ENCODE measurements around the gene POLR2E. TPM values are rescaled to one million over a fixed set of nuclear protein-coding genes. Genes with fewer than 3 reads are reported as not detected.

The POLR2E gene
- total and polyA plus RNA-seq, 9 of the 15 experiments (the other 6 are each of a cell fraction or from before 2014, with no cell fraction given) = 3.4 to 413 (median 244) TPM

DNA sequence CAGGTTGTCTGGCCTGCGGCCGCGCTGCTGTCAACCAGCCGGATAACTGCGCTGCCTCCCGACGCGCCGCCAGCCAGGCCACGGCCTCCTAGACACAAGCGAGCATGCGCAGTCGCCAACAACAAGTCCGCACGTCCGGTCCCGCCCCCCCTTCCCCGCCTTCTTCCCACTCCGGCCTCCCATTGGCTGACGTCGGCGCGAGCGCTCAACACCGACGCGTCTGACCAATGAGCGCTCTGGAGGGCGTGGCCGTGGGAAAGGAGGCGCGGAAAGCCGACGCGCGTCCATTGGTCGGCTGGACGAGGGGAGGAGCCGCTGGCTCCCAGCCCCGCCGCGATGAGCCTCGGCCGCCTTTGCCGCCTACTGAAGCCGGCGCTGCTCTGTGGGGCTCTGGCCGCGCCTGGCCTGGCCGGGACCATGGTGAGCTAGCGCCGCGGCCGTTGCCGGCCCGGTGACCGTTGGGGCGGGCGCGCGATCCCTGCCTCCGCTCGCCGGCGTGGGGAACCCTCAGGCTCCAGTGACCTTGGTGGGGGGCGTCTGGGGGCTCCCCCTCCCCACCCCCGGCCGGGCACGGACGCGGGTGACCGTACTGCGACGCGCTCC, 8.6 kb upstream of the POLR2E start, which contains the start of gene GPX4 (continued):
- 0 out of 2 replicates have a peak, but pooled peaks have one; percentile 6 for TF ChIP-seq ZBTB2 (IDR thresholded peaks at IDR 0.05)
- TF ChIP-seq ETV5 (CRISPR knock-in tag; IDR thresholded peaks at IDR 0.05; ENCODE audit: low read depth) = 0 out of 2 replicates have a peak, but pooled peaks have one; percentile 62
- TF ChIP-seq, protein P1, sequence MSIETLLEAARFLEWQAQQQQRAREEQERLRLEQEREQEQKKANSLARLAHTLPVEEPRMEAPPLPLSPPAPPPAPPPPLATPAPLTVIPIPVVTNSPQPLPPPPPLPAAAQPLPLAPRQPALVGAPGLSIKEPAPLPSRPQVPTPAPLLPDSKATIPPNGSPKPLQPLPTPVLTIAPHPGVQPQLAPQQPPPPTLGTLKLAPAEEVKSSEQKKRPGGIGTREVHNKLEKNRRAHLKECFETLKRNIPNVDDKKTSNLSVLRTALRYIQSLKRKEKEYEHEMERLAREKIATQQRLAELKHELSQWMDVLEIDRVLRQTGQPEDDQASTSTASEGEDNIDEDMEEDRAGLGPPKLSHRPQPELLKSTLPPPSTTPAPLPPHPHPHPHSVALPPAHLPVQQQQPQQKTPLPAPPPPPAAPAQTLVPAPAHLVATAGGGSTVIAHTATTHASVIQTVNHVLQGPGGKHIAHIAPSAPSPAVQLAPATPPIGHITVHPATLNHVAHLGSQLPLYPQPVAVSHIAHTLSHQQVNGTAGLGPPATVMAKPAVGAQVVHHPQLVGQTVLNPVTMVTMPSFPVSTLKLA (conservative IDR thresholded peaks at IDR 0.05) = peak in 1 of 2 experiments; percentile 69; a peak in 2 of 4 replicates
- TF ChIP-seq FOXK1 (CRISPR knock-in tag; IDR thresholded peaks at IDR 0.05; ENCODE audit: borderline replicate concordance) = no peak
- no peak for TF ChIP-seq C11orf30 (IDR thresholded peaks at IDR 0.05; ENCODE audit: low read depth)
- peak; percentile 97 for TF ChIP-seq POLR2A (conservative IDR thresholded peaks at IDR 0.05)
- 0 out of 2 replicates have a peak, but pooled peaks have one; percentile 35 for TF ChIP-seq ZBTB17 (CRISPR knock-in tag; IDR thresholded peaks at IDR 0.05)
- peak; percentile 71 for TF ChIP-seq MEIS2 (IDR thresholded peaks at IDR 0.05; ENCODE audit: partially characterized antibody)
- peak; percentile 79 for TF ChIP-seq CREM (IDR thresholded peaks at IDR 0.05; ENCODE audit: low read depth)
- TF ChIP-seq GATAD2A (IDR thresholded peaks at IDR 0.05) = 0 out of 2 replicates have a peak, but pooled peaks have one; percentile 59
- 0 out of 2 replicates have a peak, but pooled peaks have one; percentile 12 for TF ChIP-seq HCFC1 (IDR thresholded peaks at IDR 0.05; ENCODE audit: low read depth, low read length)
- peak; percentile 75 for TF ChIP-seq U2AF1 (optimal IDR thresholded peaks at IDR 0.05; ENCODE audit: low read depth, low read length)
- TF ChIP-seq GABPA (tag; conservative IDR thresholded peaks at IDR 0.05; ENCODE audit: low read depth) = peak; percentile 45; the same call in 1 of the 2 replicates
- peak; percentile 30 for TF ChIP-seq SAP30 (IDR thresholded peaks at IDR 0.05; ENCODE audit: borderline replicate concordance, insufficient read depth, low read depth, low read length, poor library complexity, severe bottlenecking)
- peak; percentile 89; the same call in 1 of the 2 replicates for TF ChIP-seq MTA3 (IDR thresholded peaks at IDR 0.05; ENCODE audit: borderline replicate concordance)
- no peak for TF ChIP-seq EZH2 (IDR thresholded peaks at IDR 0.05; ENCODE audit: borderline replicate concordance, low read depth, low read length)
- TF ChIP-seq, protein P2, sequence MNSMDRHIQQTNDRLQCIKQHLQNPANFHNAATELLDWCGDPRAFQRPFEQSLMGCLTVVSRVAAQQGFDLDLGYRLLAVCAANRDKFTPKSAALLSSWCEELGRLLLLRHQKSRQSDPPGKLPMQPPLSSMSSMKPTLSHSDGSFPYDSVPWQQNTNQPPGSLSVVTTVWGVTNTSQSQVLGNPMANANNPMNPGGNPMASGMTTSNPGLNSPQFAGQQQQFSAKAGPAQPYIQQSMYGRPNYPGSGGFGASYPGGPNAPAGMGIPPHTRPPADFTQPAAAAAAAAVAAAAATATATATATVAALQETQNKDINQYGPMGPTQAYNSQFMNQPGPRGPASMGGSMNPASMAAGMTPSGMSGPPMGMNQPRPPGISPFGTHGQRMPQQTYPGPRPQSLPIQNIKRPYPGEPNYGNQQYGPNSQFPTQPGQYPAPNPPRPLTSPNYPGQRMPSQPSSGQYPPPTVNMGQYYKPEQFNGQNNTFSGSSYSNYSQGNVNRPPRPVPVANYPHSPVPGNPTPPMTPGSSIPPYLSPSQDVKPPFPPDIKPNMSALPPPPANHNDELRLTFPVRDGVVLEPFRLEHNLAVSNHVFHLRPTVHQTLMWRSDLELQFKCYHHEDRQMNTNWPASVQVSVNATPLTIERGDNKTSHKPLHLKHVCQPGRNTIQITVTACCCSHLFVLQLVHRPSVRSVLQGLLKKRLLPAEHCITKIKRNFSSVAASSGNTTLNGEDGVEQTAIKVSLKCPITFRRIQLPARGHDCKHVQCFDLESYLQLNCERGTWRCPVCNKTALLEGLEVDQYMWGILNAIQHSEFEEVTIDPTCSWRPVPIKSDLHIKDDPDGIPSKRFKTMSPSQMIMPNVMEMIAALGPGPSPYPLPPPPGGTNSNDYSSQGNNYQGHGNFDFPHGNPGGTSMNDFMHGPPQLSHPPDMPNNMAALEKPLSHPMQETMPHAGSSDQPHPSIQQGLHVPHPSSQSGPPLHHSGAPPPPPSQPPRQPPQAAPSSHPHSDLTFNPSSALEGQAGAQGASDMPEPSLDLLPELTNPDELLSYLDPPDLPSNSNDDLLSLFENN (IDR thresholded peaks at IDR 0.05; ENCODE audit: low read depth in 2 of 2, low read length in 2 of 2) = 0 out of 4 replicates have a peak, but pooled peaks of 1 of the 2 experiments have one; percentile 47
- peak; percentile 27 to 66 for TF ChIP-seq E2F6 (IDR thresholded peaks at IDR 0.05; ENCODE audit: borderline replicate concordance in 1 of 2, extremely low read depth in 1 of 2, insufficient read depth in 1 of 2, insufficient read length in 1 of 2, low read depth in 1 of 2, low read length in 1 of 2, poor library complexity in 1 of 2, severe bottlenecking in 1 of 2)
- no peak for TF ChIP-seq FOXM1 (IDR thresholded peaks at IDR 0.05; ENCODE audit: low read depth)
- TF ChIP-seq FOXM1 (CRISPR knock-in tag; IDR thresholded peaks at IDR 0.05; ENCODE audit: low read depth) = 0 out of 2 replicates have a peak, but pooled peaks have one; percentile 40

All from K562 (cell line).